CMK (cell line): ENCODE results near the gene ARHGDIG.
"Not testable (repeated sequence)": the region's sequence is repeated elsewhere in the genome, so short reads cannot be mapped to it uniquely, and the experiment has no call there.

ENCODE experiments used
- DNase-seq: peaks from one replicate; pipeline ENCODE4 v3.0.0-alpha.2; 2010; ENCODE audit warnings: low read depth

Gene ARHGDIG

GRCh38 chr16:264440-264951 lies 15.9 kb upstream of the ARHGDIG start:
- no peak for DNase-seq

GRCh38 chr16:265002-265529 lies 15.3 kb upstream of the ARHGDIG start:
- no peak for DNase-seq

GRCh38 chr16:265711-266110 lies 14.7 kb upstream of the ARHGDIG start:
- no peak for DNase-seq

- no peak for DNase-seq
These were observed 13.9 kb upstream of the ARHGDIG start for GRCh38 chr16:266258-267164.

- DNase-seq, result not testable (repeated sequence)
These were observed 12.8 kb upstream of the ARHGDIG start for GRCh38 chr16:267562-267961.

- no peak for DNase-seq
These were observed 12.0 kb upstream of the ARHGDIG start for GRCh38 chr16:268141-269053.

GRCh38 chr16:269061-269796 lies 11.2 kb upstream of the ARHGDIG start:
- DNase-seq, result no peak

GRCh38 chr16:270381-271255 lies 9.8 kb upstream of the ARHGDIG start:
- DNase-seq, result no peak

- DNase-seq, result no peak
These were observed 7.5 kb upstream of the ARHGDIG start for GRCh38 chr16:272633-273546.

- no peak for DNase-seq
These were observed 6.6 kb upstream of the ARHGDIG start for GRCh38 chr16:273547-274421.

- DNase-seq, result no peak
These were observed 5.2 kb upstream of the ARHGDIG start for GRCh38 chr16:275041-275641.

GRCh38 chr16:275786-276232 lies 4.6 kb upstream of the ARHGDIG start, which contains the start of gene RGS11:
Gene RGS11, minus strand, starts transcription at chr16:275944. Its CDS starts 33 bp downstream, at chr16:275911.
- DNase-seq, result no peak

- no peak for DNase-seq
These were observed 3.8 kb upstream of the ARHGDIG start for GRCh38 chr16:276426-277077.

- DNase-seq, result peak; percentile 14
These were observed 1.5 kb upstream of the ARHGDIG start for GRCh38 chr16:278863-279366.

GRCh38 chr16:279531-279930 lies 860 bp upstream of the ARHGDIG start:
- DNase-seq, result no peak

GRCh38 chr16:280005-280460 lies 358 bp upstream of the ARHGDIG start:
- no peak for DNase-seq
